Transverse colon (tissue), 4 donors: Measurements from ENCODE around the gene PRKCQ.

ENCODE experiments used
- CTCF ChIP-seq, 5 experiments: fragments of 200-600 bp in 3 of 5; fragments of 450-650 bp in 2 of 5; sonication (generic) in 3 of 5; IDR thresholded peaks; 1 replicate in 2 of 5; 2 replicates in 3 of 5; pipeline ENCODE4 v1.5.1; 2016 to 2017; ENCODE audit warnings: antibody characterized with exemption in 5 of 5, inconsistent platforms in 3 of 5, mild to moderate bottlenecking in 2 of 5, moderate library complexity in 1 of 5
- EP300 ChIP-seq: sonication (generic); formaldehyde crosslinking; IDR thresholded peaks from one replicate; pipeline ENCODE4 v1.6.1; 2017; ENCODE audit warnings: antibody characterized with exemption, low read depth
- POLR2A ChIP-seq: fragments of 450-650 bp; IDR thresholded peaks from one replicate; pipeline ENCODE4 v1.6.1; 2016; ENCODE audit warnings: antibody characterized with exemption, mild to moderate bottlenecking, moderate library complexity
- POLR2AphosphoS5 ChIP-seq, 3 donors: sonication (generic); formaldehyde crosslinking; IDR thresholded peaks; one replicate each; pipeline ENCODE4 v1.6.1; 2016; ENCODE audit warnings: antibody characterized with exemption in 3 of 3

- TF ChIP-seq CTCF (IDR thresholded peaks at IDR 0.05) = no peak
- no peak for TF ChIP-seq EP300
- no peak for TF ChIP-seq POLR2A
- no peak for TF ChIP-seq POLR2AphosphoS5 (IDR thresholded peaks at IDR 0.05)
Observed at GRCh38 chr10:6463366-6463765, 116.7 kb downstream of the PRKCQ start.
